OCI-LY3 (cell line): ENCODE data around the gene CYS1.

ENCODE experiments used
- CTCF ChIP-seq: fragments of 200-600, 300-600 bp; sonication (generic); IDR thresholded peaks from 2 replicates; pipeline ENCODE4 v1.5.1; 2014; ENCODE audit warnings: antibody characterized with exemption, low read length, low read depth
- EZH2phosphoT487 ChIP-seq: fragments of 200-600 bp; shearing (Covaris generic); IDR thresholded peaks from 2 replicates; pipeline ENCODE4 v1.6.1; 2018; ENCODE audit warnings: antibody characterized with exemption, mixed run types, low read depth

GRCh38 chr2:10009811-10010781 lies 70.1 kb downstream of the CYS1 start:
- no peak for TF ChIP-seq CTCF
- no peak for TF ChIP-seq EZH2phosphoT487
